H4 (cell line): Measurements from ENCODE around the gene NCOR1. TPM values are rescaled to one million over a fixed set of nuclear protein-coding genes. Genes with fewer than 3 reads are reported as not detected.
"Not testable (repeated sequence)": the region's sequence is repeated elsewhere in the genome, so short reads cannot be mapped to it uniquely, and the experiment has no call there.

Experiments
- DNase-seq: peaks from one replicate; pipeline ENCODE4 v3.0.0-alpha.2; 2015; ENCODE audit warnings: low spot score
- total RNA-seq: library from RNA; depleted of rRNA; stranded (reverse); fragments of >200 nt; shearing (Covaris generic); gene quantifications from 2 replicates; pipeline ENCODE4 v1.2.3, GENCODE V29; 2014

Gene NCOR1
- total RNA-seq, 1 experiment from 2014 or later: 30.2 TPM

GRCh38 chr17:16086957-16087356, 128.4 kb downstream of the NCOR1 start:
- DNase-seq: no peak

DNA sequence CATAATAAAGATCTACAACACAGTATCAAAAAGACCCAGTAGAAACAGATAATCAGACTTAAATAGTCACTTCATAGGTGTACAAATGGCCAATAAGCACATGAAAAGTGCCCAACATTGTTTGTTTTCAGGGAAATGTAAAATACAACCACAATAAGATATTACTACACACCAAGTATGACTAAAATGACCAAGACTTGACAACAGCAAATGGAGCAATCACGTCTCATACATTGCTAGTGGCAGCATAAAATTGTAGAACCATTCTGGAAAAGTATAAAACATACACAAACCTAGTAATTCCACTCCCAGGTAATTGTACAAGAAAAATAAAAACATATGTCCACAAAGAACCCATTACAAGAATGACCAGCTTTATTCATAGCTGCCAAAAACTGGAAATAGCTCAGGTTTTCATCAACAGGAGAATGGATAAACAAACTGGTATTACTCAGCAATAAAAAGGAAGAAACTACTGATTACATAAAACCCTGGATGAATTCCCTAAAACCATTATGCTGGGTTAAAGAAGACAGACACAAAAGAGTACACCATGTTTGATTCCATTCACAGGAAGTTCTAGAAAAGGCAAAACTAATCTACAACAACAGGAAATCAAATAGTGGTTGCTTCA, 130.2 kb downstream of the NCOR1 start:
- peak; percentile 81 for DNase-seq

DNA sequence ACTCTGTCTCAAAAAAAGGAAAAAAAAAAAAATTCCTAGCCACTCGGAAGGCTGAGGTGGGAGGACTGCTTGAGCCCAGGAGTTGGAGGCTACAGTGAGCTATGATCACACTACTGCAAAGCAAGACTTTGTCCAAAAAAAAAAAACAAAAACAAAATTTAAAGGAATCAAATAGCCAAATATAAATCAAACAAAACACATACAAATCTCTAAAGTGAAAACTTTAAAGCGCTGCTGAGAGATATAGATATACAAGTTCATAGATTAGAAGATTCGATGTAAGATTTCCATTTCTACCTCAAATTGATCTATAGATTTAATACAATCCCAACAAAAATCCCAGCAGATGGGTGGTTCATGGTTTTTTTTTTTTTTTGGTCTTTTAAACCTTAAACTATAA, 132.1 kb downstream of the NCOR1 start:
- no peak for DNase-seq

- no peak for DNase-seq
Observed at GRCh38 chr17:16081507-16082087, 133.7 kb downstream of the NCOR1 start.

- no peak for DNase-seq
Observed at GRCh38 chr17:16080366-16080765, 135.0 kb downstream of the NCOR1 start.

DNA sequence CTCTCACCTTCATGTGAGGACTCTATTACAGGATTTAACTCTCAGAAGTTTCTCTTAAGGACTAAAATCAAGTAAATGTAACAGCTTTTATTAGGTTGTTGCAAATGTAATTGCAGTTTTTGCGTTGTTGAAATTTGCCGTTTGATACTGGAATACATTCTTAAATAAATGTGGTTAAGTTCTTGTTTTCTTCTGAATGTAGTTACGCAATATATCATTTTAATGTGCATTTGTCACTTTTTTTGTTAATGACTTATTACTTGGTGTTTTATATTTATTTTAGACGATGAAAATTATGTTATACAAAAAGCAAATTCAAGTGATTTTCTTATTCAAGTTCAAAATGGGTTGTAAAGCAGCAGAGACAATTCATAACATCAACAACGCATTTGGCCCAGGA, 139.4 kb downstream of the NCOR1 start:
- no peak for DNase-seq

- no peak for DNase-seq
Observed at GRCh38 chr17:16074423-16074822, 140.9 kb downstream of the NCOR1 start.

GRCh38 chr17:16073845-16074244, 141.5 kb downstream of the NCOR1 start:
- DNase-seq: no peak

DNA sequence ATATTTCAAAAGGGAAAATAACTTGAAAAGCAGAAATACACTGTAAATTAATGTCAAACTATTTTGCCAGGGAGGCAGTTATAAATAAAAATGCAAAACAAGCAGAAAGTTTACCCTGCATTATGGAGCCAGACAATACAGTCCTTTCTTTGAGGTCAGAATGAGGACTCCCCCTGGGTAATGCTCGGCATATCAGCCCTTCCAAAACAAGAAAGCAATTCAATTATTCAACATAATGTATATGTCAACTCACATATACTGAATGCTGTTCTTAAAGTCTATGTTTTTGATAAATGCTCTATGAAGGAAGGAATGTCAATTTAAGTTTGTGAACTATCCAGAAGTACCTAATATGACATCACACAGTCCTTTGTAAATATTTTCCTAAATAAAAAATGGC, 143.3 kb downstream of the NCOR1 start:
- no peak for DNase-seq

DNA sequence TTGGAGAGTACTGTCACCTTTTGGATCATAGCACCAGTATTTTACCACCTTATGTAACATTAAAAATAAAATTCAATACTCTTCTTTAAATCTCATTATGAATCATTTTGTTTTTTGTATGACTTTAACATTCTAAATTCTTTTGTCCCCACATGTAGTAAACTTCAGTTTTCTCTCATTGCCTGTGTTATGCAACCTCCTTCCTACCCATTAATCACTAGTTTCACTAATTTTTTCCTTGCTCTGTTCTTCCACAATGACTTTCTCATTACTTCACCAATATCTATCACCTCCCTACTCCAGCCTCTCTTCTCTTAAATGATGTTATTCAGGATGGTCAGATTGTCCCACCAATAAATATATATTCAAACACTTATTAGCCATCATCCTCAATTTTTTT, 147.0 kb downstream of the NCOR1 start:
- no peak for DNase-seq

GRCh38 chr17:16066125-16066524, 149.2 kb downstream of the NCOR1 start:
- no peak for DNase-seq

GRCh38 chr17:16061631-16062030, 153.7 kb downstream of the NCOR1 start:
- DNase-seq: no peak

DNA sequence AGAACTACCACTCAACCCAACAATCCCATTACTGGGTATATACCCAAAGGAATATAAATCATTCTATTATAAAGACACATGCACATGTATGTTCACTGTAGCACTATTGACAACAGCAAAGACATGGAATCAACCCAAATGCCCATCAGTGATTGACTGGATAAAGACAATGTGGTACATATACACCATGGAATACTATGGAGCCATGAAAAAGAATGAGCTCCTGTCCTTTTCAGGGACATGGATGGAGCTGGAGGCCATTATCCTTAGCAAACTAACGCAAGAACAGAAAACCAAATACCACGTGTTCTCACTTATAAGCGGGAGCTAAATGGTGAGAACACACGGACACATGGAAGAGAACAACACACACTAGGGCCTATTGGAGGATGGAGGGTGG, 160.2 kb downstream of the NCOR1 start:
- not testable (repeated sequence) for DNase-seq

GRCh38 chr17:16052486-16052885, 162.8 kb downstream of the NCOR1 start:
- no peak for DNase-seq

- DNase-seq: no peak
Observed at GRCh38 chr17:16050844-16051243, 164.5 kb downstream of the NCOR1 start.

- DNase-seq: no peak
Observed at GRCh38 chr17:16048811-16049449, 166.4 kb downstream of the NCOR1 start.

DNA sequence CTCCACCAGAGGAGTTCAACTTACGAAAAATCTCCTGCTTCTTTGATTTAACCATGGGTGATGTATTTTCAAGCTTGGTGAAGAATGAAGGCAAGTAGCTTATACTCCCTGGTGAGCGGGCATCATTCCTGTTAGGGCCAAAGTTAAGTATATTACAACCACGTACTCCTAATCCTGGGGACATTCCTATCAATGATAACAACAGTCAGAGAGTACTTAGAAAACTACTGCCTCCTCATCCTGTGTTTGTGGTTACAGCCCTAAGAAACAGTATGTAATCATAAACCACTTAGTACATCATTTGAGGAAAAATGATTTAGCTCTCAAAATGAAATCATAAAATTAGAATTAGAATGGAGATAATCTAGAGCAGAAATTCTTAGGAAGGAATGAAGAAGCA, 168.4 kb downstream of the NCOR1 start:
- no peak for DNase-seq

GRCh38 chr17:16044487-16044886, 170.8 kb downstream of the NCOR1 start:
- no peak for DNase-seq

GRCh38 chr17:16040710-16041251, 174.6 kb downstream of the NCOR1 start:
- DNase-seq: no peak

GRCh38 chr17:16037636-16038035, 177.7 kb downstream of the NCOR1 start:
- no peak for DNase-seq

GRCh38 chr17:16036261-16036660, 179.1 kb downstream of the NCOR1 start:
- no peak for DNase-seq

DNA sequence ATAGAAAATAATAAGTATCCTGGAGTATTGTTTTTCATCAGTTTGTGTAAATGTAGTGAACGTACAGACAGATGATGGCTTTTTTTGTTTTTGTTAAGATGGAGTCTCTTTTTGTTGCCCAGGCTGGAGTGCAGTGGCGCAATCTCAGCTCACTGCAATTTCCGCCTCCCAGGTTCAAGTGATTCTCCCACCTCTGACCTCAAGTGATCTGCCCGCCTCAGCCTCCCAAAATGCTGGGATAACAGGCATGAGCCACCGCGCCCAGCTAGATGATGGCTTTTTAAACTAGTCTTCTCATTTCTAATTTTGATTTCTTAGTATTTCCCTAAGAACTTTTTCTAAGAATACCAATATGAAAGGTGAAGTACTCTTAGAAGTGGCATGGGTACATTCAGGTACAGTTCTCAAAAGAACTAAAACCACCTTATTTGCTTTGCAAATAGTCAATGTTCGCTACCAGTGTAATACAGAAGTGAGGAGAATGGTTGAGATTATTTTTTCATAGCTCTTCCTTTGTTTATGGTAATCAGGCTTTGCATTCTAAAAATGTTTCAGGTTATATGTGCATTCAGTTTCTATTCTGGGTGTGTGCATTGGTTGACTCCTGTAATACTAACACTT, 181.5 kb downstream of the NCOR1 start:
- no peak for DNase-seq
